Activated effector memory CD4-positive, alpha-beta T cell treated with Interleukin-2 at 50 U/mL for 16 hours (primary cell): ENCODE results near the gene ZNF780A.
"Not testable (repeated sequence)": the region's sequence is repeated elsewhere in the genome, so short reads cannot be mapped to it uniquely, and the experiment has no call there.

Source experiments
- DNase-seq: peaks from one replicate; pipeline ENCODE4 v3.0.0-alpha.2; 2020

ZNF780A gene

DNA sequence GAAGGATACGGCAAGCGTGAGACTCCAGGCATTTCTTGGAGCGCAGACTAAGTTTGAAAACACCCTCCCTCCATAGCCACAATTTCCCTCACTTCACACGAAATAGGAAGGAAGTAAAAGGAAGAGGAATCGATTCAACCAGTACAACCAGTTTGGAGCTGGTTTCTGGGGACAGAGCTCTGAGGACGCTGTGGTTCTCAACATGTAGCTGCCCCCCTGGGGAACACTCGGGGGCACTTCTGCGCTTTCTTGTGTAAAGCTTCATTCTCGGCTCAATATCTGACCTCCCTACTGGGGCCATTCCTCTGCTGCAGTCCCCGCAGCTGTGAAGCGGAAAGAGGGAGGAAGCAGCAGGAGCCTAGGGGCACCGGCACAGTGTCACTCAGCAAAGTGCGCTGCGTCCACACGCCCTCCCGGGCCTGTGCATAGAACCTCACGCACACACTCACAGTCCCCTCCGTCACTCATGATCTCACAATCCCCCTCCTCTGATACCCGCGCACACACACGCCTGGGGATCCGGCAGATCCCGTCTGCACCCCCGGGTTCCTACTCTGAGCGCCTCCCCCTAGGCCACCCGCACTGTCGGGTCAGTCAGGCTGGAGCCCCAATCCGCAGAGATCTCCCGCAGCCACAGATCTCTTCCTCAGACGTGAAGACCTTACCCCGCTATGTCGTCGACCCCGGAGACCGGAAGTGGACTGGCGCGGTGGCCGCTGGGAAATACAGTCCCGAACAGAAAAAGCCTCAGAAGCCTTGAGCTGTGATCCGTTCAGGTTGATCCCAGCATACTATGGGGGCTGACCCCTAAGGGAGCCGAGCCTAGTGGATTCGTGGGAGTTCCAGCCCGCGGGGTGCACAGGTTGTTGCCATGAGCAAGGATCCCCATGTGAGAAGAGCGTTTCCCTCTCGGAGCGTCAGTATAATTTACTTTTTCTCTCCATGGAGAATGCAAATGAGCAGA, at the start of gene ZNF780A:
TSS of gene ZNF780A (minus strand) at position 703 of the 964 bp plus-strand sequence. CDS start 6,190 bp downstream, outside the sequence.
- peak; percentile 66 for DNase-seq

DNA sequence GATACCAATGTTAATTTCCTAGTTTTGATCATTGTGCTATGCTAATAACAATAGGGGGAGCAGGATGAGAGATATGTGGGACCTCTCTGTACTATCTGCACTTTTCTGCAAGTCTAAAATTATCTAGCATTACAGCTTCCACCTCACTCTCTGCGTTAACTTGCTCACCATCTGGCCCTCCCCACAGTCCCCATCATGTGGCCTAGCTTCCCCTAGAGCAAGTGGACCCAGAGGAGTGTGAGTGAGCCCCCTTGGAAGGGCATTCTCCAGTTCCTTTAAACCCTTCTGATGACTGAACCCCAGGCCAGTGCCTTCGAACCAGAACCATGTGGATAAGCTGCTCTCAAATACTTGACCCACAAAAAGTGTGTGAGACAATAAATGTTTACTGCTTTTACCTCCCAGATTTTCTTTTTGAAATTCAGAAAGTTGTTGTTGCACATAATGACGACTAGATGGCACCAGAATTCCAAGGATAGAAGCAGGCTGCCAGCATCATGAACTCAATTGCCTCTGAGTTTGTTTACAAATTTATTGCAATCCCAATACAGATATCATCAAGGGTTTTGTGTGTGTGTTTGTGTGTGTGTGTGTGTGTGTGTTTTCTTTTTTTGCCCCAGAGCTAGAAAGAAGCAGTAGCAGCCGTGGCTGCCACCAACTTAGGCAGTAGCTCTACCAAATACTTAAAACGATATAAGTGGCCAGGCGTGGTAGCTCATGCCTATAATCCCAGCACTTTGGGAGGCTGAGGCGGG, 49.0 kb upstream of the ZNF780A start:
- DNase-seq = no peak

DNA sequence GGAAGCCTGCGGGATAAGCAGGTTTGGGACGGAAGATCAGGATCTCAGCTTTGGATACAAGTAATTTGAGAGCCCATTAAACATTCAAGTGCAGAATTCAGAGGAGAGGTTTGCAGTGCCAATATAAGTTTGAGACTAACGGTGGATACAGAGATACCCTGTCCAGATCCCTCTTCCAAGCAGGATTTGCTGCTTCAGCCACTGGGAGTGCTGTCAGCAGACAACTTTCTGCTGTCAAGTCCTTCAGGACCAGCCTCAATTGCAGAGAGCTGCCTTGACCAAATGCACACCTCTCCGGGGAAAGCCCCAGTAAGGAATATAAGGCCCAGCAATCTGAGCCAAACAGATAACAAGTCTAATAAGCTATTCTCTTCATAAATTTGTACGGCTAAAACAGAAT, 46.1 kb upstream of the ZNF780A start:
- no peak for DNase-seq

DNA sequence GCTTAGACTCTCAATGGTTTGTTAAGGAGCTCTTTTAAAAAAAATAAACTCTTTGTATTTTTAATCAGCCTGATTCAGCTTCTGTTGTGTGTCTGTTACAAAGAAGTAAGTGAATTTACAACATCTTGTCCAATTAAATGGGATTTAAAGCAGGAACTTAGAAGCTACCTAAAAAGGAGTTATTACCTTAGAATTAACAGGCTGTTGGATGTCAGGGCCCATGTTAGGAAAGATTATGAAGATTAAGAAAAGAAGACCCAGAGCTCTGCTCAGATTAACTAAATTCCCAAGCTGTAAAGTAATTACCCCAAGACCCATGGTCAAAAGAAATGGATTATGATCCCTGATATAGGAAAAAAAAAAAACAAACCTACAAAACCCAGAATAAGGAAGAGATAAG, 44.1 kb upstream of the ZNF780A start:
- no peak for DNase-seq

DNA sequence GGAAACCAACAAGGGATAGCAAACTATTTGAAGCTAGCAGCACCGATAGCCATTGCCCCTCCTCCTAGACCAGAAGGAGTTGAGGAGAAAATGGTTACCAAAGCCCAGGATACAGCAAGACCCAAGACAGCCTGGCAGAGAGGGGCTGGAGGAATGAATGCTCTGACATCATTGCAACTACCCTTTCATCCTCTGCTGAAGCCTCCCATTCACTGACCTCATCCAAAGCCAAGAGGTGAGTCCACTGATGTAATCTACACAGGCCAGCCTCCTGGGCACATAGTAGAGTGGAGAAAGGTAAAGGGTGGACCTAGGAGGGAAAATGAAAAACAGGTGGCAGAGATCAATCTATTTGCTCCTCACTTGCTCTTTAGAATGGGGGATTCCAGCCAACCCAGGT, 42.7 kb upstream of the ZNF780A start:
- DNase-seq = no peak

DNA sequence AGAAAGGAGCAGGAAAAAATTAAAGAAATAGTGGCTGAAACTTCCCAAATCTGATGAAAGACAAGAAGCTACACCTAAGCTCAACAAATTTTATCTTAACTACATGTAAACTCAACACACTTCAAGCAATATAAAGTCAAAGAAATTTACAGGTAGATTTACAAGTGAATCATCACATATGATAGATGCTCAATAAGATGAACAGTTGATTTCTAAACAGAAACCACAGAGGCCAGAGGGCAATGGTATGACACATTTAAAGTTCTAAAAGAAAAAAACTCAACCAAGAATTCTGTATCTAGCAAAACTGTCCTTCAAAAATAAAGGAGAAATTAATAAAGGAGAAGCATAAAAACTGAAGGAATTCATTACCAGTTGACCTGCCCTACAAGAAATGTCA, 39.3 kb upstream of the ZNF780A start:
- DNase-seq = no peak

DNA sequence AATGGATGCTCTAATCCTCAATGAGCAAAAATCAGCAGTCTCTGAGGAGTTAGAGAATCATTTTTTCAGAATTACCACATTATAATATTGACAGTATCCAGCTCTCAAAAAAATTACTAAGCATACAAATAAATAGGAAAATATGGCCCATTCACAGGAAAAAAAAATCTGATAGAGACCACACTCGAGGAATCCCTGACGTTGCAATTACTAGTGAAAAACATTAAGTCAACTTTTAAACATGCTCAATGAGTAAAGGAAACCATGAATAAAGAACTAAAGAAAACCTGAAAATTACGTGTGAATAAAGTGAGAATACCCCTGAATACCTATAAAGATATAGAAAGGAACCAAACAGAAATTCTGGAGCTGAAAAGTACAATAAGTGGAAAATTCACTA, 38.7 kb upstream of the ZNF780A start:
- no peak for DNase-seq

DNA sequence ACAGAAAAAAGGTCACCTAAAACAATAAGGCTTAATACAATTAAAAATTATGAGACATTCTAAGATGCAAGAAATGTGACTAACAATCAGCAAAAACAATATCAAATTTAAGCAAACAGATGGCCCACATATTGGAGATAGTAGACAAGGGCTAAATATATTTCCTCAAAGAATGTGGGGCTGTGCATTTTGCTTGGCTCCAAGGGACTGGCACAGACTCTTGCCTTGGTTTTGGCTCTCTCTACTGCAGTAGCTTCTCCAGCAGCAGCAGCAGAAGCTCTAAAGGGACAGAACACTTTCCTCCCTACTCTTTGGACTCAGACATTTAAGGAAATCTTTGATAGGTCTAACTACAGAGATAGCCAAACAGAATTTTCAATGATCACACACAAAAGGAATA, 38.2 kb upstream of the ZNF780A start:
- no peak for DNase-seq

DNA sequence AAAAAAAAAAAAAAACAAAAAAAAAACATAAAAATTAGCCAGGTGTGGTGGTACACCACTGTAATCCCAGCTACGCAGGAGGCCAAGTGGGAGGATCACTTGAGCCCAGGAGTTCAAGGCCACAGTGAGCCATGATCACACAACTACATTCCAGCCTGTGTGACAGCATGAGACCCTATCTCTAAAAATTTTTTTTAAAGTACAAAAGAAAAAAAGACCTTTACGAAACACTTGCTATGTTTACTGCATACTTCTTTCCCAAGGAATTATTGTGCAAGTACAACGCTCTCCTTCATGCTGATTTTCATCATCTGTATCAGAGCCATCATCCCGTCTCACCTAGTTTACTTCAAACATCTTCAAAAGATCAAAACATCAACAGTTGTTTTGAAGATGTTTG, 28.6 kb upstream of the ZNF780A start:
- no peak for DNase-seq

DNA sequence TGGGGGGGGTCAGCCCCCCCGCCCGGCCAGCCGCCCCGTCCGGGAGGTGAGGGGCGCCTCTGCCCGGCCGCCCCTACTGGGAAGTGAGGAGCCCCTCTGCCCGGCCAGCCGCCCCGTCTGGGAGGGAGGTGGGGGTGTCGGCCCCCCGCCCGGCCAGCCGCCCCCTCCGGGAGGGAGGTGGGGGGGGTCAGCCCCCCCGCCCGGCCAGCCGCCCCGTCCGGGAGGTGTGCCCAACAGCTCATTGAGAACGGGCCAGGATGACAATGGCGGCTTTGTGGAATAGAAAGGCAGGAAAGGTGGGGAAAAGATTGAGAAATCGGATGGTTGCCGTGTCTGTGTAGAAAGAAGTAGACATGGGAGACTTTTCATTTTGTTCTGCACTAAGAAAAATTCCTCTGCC, 27.9 kb upstream of the ZNF780A start:
- not testable (repeated sequence) for DNase-seq

DNA sequence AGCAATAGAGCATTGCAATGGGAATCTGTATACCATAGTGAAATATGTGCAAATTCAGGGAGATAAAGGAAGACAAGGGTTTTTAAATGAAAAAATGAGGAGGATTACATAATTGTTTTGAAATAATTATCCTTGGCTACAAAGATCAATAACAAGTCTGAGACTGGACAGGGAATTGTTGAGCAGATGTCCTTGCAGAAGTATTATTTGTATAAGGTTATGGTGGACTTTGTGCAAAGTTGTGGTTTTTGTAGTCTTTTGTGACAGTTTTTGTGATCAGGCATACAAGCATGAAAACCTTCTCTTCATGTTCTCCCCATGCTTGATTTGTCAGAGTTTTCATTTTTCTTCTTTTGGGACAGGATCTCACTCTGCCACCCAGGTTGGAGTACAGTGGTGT, 25.3 kb upstream of the ZNF780A start:
- no peak for DNase-seq

DNA sequence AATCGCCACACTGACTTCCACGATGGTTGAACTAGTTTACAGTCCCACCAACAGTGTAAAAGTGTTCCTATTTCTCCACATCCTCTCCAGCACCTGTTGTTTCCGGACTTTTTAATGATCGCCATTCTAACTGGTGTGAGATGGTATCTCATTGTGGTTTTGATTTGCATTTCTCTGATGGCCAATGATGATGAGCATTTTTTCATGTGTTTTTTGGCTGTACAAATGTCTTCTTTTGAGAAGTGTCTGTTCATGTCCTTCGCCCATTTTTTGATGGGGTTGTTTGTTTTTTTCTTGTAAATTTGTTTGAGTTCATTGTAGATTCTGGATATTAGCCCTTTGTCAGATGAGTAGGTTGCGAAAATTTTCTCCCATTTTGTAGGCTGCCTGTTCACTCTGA, 23.4 kb upstream of the ZNF780A start:
- DNase-seq = not testable (repeated sequence)

DNA sequence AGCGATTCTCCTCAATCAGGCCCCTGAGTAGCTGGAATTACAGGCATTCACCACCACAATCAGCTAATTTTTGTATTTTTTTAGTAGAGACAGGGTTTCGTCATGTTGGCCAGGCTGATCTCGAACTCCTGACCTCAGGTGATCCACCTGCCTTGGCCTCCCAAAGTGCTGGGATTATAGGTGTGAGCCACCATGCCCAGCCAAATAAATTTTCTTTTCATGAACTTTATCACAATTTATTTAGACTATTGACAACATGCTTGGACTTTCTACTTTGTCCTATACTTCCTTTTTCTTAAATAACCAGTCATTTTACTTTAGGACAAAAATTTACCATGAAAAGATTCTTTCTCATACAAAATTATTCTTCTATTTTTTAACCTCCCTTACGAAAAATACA, 21.5 kb upstream of the ZNF780A start:
- DNase-seq = not testable (repeated sequence)

DNA sequence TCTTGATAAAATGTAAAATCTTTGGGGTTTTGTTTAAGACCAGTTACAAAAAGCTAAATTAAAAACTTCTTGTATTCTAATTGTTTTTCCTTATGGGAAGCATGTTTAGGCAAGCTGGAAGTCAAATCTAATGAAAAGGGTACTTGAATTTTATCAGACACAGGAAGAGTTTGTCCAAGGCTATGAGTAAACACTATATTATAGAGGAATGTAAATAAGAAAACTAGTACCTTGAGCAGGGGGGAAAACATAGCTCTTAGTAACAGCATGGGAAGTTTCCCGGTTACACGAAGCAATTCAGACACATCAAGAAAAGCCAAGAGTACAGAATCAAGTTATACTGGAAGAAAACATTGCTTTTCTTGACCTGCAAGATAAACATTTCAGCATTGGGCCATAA, 19.8 kb upstream of the ZNF780A start:
- DNase-seq = no peak

DNA sequence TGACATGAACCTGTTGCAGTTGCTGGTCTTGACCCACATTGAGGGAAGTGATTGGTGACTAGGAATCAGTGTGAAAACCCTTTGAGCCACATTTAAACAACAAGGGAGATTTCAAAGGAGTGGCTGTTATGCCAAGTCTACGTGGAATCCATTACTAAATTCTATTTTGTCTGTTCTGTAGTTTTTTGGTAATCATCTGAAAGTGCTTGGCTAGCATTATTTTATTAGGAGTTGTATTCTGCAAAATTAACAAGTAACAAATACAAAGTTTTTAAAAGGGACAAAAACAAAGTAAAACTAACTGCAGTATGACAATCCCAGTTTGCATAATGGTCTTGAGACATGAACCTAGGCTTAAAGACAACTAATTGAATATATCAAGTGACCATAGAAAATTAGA, 14.0 kb upstream of the ZNF780A start:
- DNase-seq = no peak

DNA sequence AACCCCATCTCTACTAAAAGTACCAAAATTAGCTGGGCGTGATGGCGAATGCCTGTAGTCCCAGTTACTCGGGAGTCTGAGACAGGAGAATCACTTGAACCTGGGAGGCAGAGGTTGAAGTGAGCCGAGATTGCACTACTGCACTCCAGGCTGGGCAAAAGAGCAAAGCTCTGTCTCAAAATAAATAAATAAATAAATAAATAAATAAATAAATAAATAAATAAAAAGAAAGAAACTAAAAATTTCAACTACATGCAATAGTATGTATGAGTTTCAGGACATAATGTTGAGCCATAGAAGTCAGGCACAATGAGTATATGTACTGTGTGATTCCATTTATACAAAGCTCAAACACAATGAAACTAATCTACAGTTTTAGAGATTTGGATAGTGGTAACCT, 12.9 kb upstream of the ZNF780A start:
- no peak for DNase-seq

DNA sequence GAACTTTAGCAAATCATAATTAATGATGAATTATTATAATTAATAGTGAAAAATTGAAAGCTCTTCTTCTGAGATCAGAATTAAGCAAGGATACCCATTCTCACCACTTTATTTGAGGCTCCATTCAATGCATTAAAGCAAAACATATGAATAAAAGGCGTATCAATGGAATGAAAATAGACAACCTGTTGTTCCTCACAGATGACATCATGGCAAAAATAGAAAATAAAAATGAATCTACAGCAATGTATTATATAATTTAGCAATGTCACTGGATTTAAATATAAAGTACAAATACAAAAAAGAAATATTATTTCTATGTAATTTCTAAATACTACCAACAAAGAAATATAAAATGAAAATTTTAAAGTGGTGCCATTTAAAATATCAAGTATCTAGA, 11.1 kb upstream of the ZNF780A start:
- no peak for DNase-seq

DNA sequence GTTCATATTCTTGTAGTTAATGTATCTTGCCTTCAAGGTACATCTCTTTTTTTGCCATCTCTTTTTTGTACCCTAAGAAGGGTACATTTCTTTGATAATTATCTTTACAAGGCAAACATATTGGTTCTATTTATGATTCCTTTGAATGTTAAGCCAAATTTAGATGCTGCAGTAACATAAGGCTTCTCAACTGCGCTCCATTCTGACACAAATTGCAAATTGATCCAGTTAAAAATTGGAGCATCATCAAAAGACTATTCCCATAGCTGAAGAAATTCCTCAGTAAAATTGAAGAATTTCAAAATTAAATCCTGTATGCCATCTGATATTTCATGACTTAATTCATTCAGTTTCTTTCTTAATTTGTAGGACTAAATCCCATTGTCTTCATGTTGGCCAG, 2.7 kb upstream of the ZNF780A start:
- DNase-seq = no peak

DNA sequence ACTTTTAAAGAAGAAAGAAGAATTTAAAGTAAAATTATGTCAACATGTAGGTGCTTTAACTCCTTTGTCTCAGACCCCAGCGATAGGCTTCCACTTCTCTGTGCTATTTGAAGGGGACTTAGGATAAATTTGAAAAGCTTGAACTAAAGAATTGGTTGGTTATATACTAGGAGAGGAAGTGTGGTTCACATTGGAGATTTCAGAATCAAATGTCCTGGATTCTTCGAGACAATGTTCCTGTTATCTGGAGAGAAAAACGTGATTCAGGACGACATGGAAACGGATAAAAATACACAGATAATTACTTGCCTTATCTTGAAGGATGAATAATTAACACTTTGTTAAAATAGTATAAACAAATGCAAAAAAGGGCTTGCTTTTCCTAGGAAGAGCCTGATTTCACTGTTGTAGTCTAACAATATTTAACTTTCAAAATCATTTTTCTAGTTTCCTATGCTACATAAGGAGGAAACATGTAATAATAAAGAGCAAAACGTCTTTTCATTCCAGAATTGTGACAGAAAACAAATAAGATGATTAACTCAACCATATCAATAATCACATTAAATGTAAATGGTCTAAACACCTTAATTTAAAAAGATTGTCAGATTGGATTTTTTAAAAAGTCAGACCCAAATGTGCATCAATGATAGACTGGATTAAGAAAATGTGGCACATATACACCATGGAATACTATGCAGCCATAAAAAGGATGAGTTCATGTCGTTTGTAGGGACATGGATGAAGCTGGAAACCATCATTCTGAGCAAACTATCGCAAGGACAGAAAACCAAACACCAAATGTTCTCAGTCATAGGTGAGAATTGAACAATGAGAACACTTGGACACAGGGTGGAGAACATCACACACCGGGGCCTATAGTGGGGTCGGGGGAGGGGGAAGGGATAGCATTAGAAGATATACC, 724 bp upstream of the ZNF780A start:
- DNase-seq = no peak

DNA sequence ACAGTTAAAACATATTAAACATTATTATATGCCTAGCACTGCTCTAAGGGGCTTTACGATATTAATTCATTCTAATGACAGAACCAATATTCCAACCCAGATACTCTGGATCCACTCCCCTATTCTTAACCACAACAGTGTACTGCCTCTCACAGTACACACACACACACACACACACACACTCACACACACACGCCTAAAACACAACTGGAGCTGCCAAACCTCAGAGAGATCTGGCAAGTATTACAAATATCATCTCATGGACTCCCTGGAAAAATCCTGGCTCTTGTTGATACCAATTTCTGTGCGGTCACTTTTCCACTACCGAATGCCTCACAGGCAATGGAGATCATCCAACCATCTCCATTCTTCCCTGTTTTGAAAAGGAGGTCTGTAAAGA, 1.3 kb downstream of the ZNF780A start:
- DNase-seq = no peak

DNA sequence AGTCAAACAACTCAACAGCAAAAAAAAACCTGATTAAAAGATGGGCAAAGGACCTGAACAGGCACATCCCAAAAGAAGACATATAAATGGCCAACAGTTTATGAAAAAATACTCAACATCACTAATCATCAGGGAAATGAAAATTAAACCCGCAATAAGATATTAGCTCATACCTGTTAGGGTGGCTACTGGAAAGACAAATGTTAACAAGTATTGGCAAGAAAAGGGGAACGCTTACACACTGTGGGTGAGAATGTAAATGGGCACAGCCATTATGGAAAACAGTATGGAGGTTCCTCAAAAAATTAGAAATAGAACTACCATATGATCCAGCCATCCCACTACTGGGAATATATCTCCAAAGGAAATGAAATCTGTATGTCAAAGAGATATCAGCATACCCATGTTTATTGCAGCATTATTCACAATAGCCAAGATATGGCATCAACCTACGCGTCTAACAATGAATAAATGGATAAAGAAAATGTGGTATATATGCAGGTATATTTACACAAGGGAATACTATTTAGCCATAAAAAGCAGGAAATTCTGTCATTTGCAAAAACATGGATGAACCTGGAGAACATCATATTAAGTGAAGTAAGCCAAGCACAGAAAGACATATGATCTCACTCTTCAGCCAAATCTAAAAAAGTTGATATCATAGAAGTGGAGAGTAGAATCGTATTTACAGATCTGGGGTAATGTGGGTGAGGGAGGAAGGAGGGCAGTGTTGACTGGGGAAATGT, 2.3 kb downstream of the ZNF780A start:
- DNase-seq = no peak

DNA sequence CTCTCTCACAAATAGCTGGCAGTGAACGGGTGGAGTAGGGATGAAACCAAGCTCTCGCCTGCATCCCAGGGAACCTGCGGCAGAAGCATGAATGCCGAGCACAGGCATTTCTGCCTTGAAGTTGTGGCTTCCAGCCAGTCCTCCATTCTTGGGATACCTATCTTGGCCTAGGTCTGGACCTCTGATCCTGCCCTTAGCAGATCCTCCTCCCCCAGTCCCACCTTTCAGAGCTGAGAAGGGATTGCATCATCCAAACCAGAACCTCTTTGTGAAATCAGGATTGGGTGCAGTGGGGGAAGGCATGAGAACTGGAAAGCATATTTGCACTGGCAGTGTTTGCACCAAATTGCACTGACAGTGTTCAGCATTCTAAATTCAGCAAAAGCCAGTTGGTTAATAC, 5.8 kb downstream of the ZNF780A start:
- DNase-seq = no peak
